Gastroesophageal sphincter (tissue), 4 donors: Measurements from ENCODE around the gene TSHR. TPM values are rescaled to one million over a fixed set of nuclear protein-coding genes. Genes with fewer than 3 reads are reported as not detected.

ENCODE experiments used
- ATAC-seq: fragments of 150-250 bp; one replicate; pipeline ENCODE4 v1.9.1; 2016; ENCODE audit warnings: mild to moderate bottlenecking, moderate library complexity
- H3K27ac ChIP-seq, 4 donors: fragments of 200-600 bp; sonication (generic) in 3 of 4; 1 replicate in 3 of 4; 2 replicates in 1 of 4; pipeline ENCODE4 v1.5.1; 2016 to 2019
- H3K27me3 ChIP-seq: fragments of 200-600 bp; sonication (generic); one replicate; pipeline ENCODE4 v1.5.1; 2019
- H3K36me3 ChIP-seq, 2 donors: fragments of 200-600 bp; sonication (generic); one replicate each; pipeline ENCODE4 v1.5.1; 2019; ENCODE audit warnings: control low read depth in 1 of 2
- H3K4me1 ChIP-seq, 3 donors: fragments of 200-600 bp; sonication (generic); 1 replicate in 2 of 3; 2 replicates in 1 of 3; pipeline ENCODE4 v1.5.1; 2016 to 2019; ENCODE audit warnings: control low read depth in 2 of 3
- H3K4me3 ChIP-seq, 2 donors: fragments of 200-600 bp; sonication (generic); one replicate each; pipeline ENCODE4 v1.5.1; 2019; ENCODE audit warnings: mild to moderate bottlenecking in 1 of 2, moderate library complexity in 1 of 2
- H3K9me3 ChIP-seq, 3 donors: fragments of 200-600 bp; sonication (generic); one replicate each; pipeline ENCODE4 v1.5.1; 2017 to 2019; ENCODE audit warnings: control low read depth in 2 of 3
- CTCF ChIP-seq, 4 experiments: fragments of 200-600 bp in 2 of 4; fragments of 450-650 bp in 2 of 4; sonication (generic) in 1 of 4; IDR thresholded peaks; one replicate each; pipeline ENCODE4 v1.5.1; 2017 to 2019; ENCODE audit warnings: antibody characterized with exemption in 4 of 4, mild to moderate bottlenecking in 2 of 4, moderate library complexity in 2 of 4
- EP300 ChIP-seq: sonication (generic); formaldehyde crosslinking; IDR thresholded peaks from one replicate; pipeline ENCODE4 v1.6.1; 2017; ENCODE audit warnings: antibody characterized with exemption, mild to moderate bottlenecking
- POLR2A ChIP-seq, 2 donors: fragments of 450-650 bp; IDR thresholded peaks; one replicate each; pipeline ENCODE4 v1.6.1; 2017; ENCODE audit warnings: antibody characterized with exemption in 2 of 2, mild to moderate bottlenecking in 2 of 2, moderate library complexity in 1 of 2
- POLR2AphosphoS5 ChIP-seq: sonication (generic); formaldehyde crosslinking; IDR thresholded peaks from one replicate; pipeline ENCODE4 v1.6.1; 2017; ENCODE audit warnings: antibody characterized with exemption
- WGBS, 2 donors: methylation state at CpG; one replicate each; pipeline ENCODE4 v1.1.5; 2018; ENCODE audit warnings: low coverage in 1 of 2; 5-methylcytosine and 5-hydroxymethylcytosine counted together
- total RNA-seq, 4 donors: library from RNA; depleted of rRNA; stranded (reverse); fragments of >200 nt; gene quantifications; one replicate each; pipeline ENCODE4 v1.1.0, GENCODE V29; 2016

Gene TSHR
- total RNA-seq, 4 donors from 2014 or later: 0.08 TPM; not detected in 3

GRCh38 chr14:81062380-81062779 is 107.0 kb downstream of the TSHR start:
- WGBS, 2 donors: 21 to 24% methylated on average over 4 of the region's 4 CpGs
- Histone ChIP-seq H3K4me1 (peaks cover 0 to 6% (median 0%) of the 10 kb centered on the region in 3 donors), H3K27me3 (no peaks in the 10 kb centered on the region), H3K4me3 (no peak overlapping the region), H3K36me3 (no peaks in the 10 kb centered on the region), H3K27ac (no peak overlapping the region), H3K9me3 (no peaks in the 10 kb centered on the region)
- ATAC-seq: no peak
- no peak for TF ChIP-seq EP300
- TF ChIP-seq CTCF (IDR thresholded peaks at IDR 0.05): no peak
- TF ChIP-seq POLR2AphosphoS5: no peak
- TF ChIP-seq POLR2A (IDR thresholded peaks at IDR 0.05): no peak

- peaks cover 0 to 6% (median 0%) of the 10 kb centered on the region in 3 donors for H3K4me1 ChIP-seq
- no peak for ATAC-seq
- no peak overlapping the region for H3K4me3 ChIP-seq
- no peak for TF ChIP-seq EP300
- TF ChIP-seq POLR2A (IDR thresholded peaks at IDR 0.05): no peak
- peak in 1 of 4 experiments; percentile 14 for TF ChIP-seq CTCF (IDR thresholded peaks at IDR 0.05)
- TF ChIP-seq POLR2AphosphoS5: no peak
- H3K27ac ChIP-seq: no peak overlapping the region
- H3K36me3 ChIP-seq: no peaks in the 10 kb centered on the region
- H3K9me3 ChIP-seq: no peaks in the 10 kb centered on the region
- WGBS, 2 donors: 8 to 18% methylated on average over 4 of the region's 4 CpGs
- no peaks in the 10 kb centered on the region for H3K27me3 ChIP-seq
Measured at GRCh38 chr14:81062816-81063215, 107.4 kb downstream of the TSHR start.

GRCh38 chr14:81066672-81067071 is 111.3 kb downstream of the TSHR start:
- TF ChIP-seq CTCF (IDR thresholded peaks at IDR 0.05): no peak
- no peak for TF ChIP-seq EP300
- TF ChIP-seq POLR2A (IDR thresholded peaks at IDR 0.05): no peak
- no peak for TF ChIP-seq POLR2AphosphoS5
- Histone ChIP-seq H3K27ac (no peak overlapping the region), H3K4me1 (peaks cover 0 to 6% (median 0%) of the 10 kb centered on the region in 3 donors), H3K9me3 (peaks cover 0 to 24% (median 2%) of the 10 kb centered on the region in 3 donors), H3K36me3 (no peaks in the 10 kb centered on the region), H3K4me3 (no peak overlapping the region), H3K27me3 (no peaks in the 10 kb centered on the region)
- no peak for ATAC-seq
- 50 to 57% methylated on average over 1 of the region's 1 CpG for WGBS, 2 donors

GRCh38 chr14:81067156-81067555 is 111.7 kb downstream of the TSHR start:
- H3K36me3 ChIP-seq: no peaks in the 10 kb centered on the region
- 72 to 78% methylated on average over 1 to 2 of the region's 2 CpGs for WGBS, 2 donors
- no peaks in the 10 kb centered on the region for H3K27me3 ChIP-seq
- no peak for TF ChIP-seq POLR2A (IDR thresholded peaks at IDR 0.05)
- TF ChIP-seq EP300: no peak
- no peak for TF ChIP-seq POLR2AphosphoS5
- no peak for TF ChIP-seq CTCF (IDR thresholded peaks at IDR 0.05)
- no peak overlapping the region for H3K4me3 ChIP-seq
- H3K4me1 ChIP-seq: peaks cover 0 to 6% (median 0%) of the 10 kb centered on the region in 3 donors
- H3K9me3 ChIP-seq: peaks cover 0 to 26% (median 2%) of the 10 kb centered on the region in 3 donors
- no peak overlapping the region for H3K27ac ChIP-seq
- no peak for ATAC-seq

- Histone ChIP-seq H3K4me3 (no peak overlapping the region), H3K27ac (no peak overlapping the region), H3K9me3 (peaks cover 0 to 31% (median 2%) of the 10 kb centered on the region in 3 donors), H3K36me3 (no peaks in the 10 kb centered on the region), H3K27me3 (no peaks in the 10 kb centered on the region), H3K4me1 (no peaks in the 10 kb centered on the region)
- TF ChIP-seq POLR2A (IDR thresholded peaks at IDR 0.05): no peak
- no peak for TF ChIP-seq POLR2AphosphoS5
- TF ChIP-seq CTCF (IDR thresholded peaks at IDR 0.05): no peak
- TF ChIP-seq EP300: no peak
- ATAC-seq: no peak
- WGBS, 2 donors: 66 to 80% methylated on average over 2 of the region's 2 CpGs
Measured at GRCh38 chr14:81068176-81068782, 112.9 kb downstream of the TSHR start.
